ENCODE results near the gene DOK3. TPM values are rescaled to one million over a fixed set of nuclear protein-coding genes. Genes with fewer than 3 reads are reported as not detected.
A peak's percentile ranks its signal among the peaks of the same experiment; 100 is the strongest.

The DOK3 gene
- total RNA-seq, 1 experiment from 2014 or later = 3.9 TPM

GRCh38 chr5:177468685-177469628, 40.7 kb downstream of the DOK3 start:
- no peak for DNase-seq (ENCODE audit: low read depth)

GRCh38 chr5:177468329-177468684, 41.3 kb downstream of the DOK3 start:
- no peak for DNase-seq (ENCODE audit: low read depth)

GRCh38 chr5:177467436-177467835, 42.2 kb downstream of the DOK3 start:
- no peak for DNase-seq (ENCODE audit: low read depth)

GRCh38 chr5:177466861-177467260, 42.8 kb downstream of the DOK3 start:
- DNase-seq (ENCODE audit: low read depth) = no peak

- DNase-seq (ENCODE audit: low read depth) = no peak
These were observed 44.6 kb downstream of the DOK3 start for GRCh38 chr5:177465044-177465443.

GRCh38 chr5:177462021-177462670, 47.5 kb downstream of the DOK3 start:
- DNase-seq (ENCODE audit: low read depth) = no peak

GRCh38 chr5:177459819-177460628, 49.6 kb downstream of the DOK3 start:
- no peak for DNase-seq (ENCODE audit: low read depth)

- no peak for DNase-seq (ENCODE audit: low read depth)
These were observed 50.3 kb downstream of the DOK3 start for GRCh38 chr5:177459357-177459756.

GRCh38 chr5:177458912-177459350, 50.7 kb downstream of the DOK3 start:
- DNase-seq (ENCODE audit: low read depth) = peak; percentile 44

GRCh38 chr5:177457852-177458681, 51.6 kb downstream of the DOK3 start:
- DNase-seq (ENCODE audit: low read depth) = no peak

GRCh38 chr5:177456976-177457851, 52.4 kb downstream of the DOK3 start:
- DNase-seq (ENCODE audit: low read depth) = peak; percentile 96

- DNase-seq (ENCODE audit: low read depth) = no peak
These were observed 53.0 kb downstream of the DOK3 start for GRCh38 chr5:177456591-177456964.

GRCh38 chr5:177455661-177456590, 53.7 kb downstream of the DOK3 start:
- DNase-seq (ENCODE audit: low read depth) = peak; percentile 93

GRCh38 chr5:177455036-177455660, 54.5 kb downstream of the DOK3 start:
- DNase-seq (ENCODE audit: low read depth) = peak; percentile 88

- DNase-seq (ENCODE audit: low read depth) = peak; percentile 95
These were observed 55.1 kb downstream of the DOK3 start for GRCh38 chr5:177454397-177455035.

- peak; percentile 46 for DNase-seq (ENCODE audit: low read depth)
These were observed 55.7 kb downstream of the DOK3 start for GRCh38 chr5:177453852-177454396.

GRCh38 chr5:177452688-177453638, 56.7 kb downstream of the DOK3 start:
- DNase-seq (ENCODE audit: low read depth) = peak; percentile 42
